A549 (cell line): ENCODE data around the gene DNHD1.

ENCODE experiments used
- CTCF ChIP-seq: fragments of >200 bp; sonication (Bioruptor Twin); formaldehyde crosslinking; IDR thresholded peaks from 3 replicates; pipeline ENCODE4 v1.5.1; 2016
- E2F6 ChIP-seq: IDR thresholded peaks from 2 replicates; pipeline ENCODE4 v1.6.1; 2012; ENCODE audit warnings: low read depth, borderline replicate concordance
- JUN ChIP-seq, 2 experiments: fragments of >200 bp; sonication (Bioruptor Twin); formaldehyde crosslinking; IDR thresholded peaks; 2 replicates in 1 of 2; 3 replicates in 1 of 2; pipeline ENCODE4 v1.6.1; 2016 to 2017
- MYC ChIP-seq: IDR thresholded peaks from 2 replicates; pipeline ENCODE4 v1.6.1; 2012; ENCODE audit warnings: mild to moderate bottlenecking, inconsistent platforms, low read length, improper control_type of control experiment, borderline replicate concordance
- POLR2A ChIP-seq: IDR thresholded peaks from 2 replicates; pipeline ENCODE4 v1.6.1; 2012; ENCODE audit warnings: mild to moderate bottlenecking, low read length
- RNF2 ChIP-seq: fragments of 200-600 bp; sonication (generic); IDR thresholded peaks from 2 replicates; pipeline ENCODE4 v1.6.1; 2016; ENCODE audit warnings: low read depth, mild to moderate bottlenecking, antibody characterized with exemption, moderate library complexity, borderline replicate concordance
- TFCP2L1 ChIP-seq: fragments of 250-450 bp; sonication (Bioruptor Pico); IDR thresholded peaks from 2 replicates; pipeline ENCODE4 v1.5.0; 2021; ENCODE audit warnings: mild to moderate bottlenecking
- USF2 ChIP-seq: fragments of 450-650 bp; IDR thresholded peaks from 2 replicates; pipeline ENCODE4 v1.6.1; 2014; ENCODE audit warnings: antibody characterized with exemption
- ZFP36 ChIP-seq: fragments of 450-650 bp; IDR thresholded peaks from 2 replicates; pipeline ENCODE4 v1.6.1; 2014; ENCODE audit warnings: borderline replicate concordance; ENCODE audit not compliant: partially characterized antibody

GRCh38 chr11:6448574-6448973, 48.5 kb upstream of the DNHD1 start:
- no peak for TF ChIP-seq POLR2A
- no peak for TF ChIP-seq CTCF
- no peak for TF ChIP-seq RNF2
- TF ChIP-seq USF2: no peak
- TF ChIP-seq ZFP36: no peak
- no peak for TF ChIP-seq E2F6
- TF ChIP-seq MYC: no peak
- no peak for TF ChIP-seq JUN (IDR thresholded peaks at IDR 0.05)
- no peak for TF ChIP-seq TFCP2L1 (CRISPR knock-in tag)
